Embryonic facial prominence (tissue), 1 donor: ENCODE data around the gene PLOD1.

Source experiments
- DNase-seq: peaks from one replicate; pipeline ENCODE4 v3.0.0-alpha.2; 2016; ENCODE audit errors: extremely low spot score

PLOD1 gene

GRCh38 chr1:11978301-11978700 is 43.8 kb downstream of the PLOD1 start:
- DNase-seq: no peak

DNA sequence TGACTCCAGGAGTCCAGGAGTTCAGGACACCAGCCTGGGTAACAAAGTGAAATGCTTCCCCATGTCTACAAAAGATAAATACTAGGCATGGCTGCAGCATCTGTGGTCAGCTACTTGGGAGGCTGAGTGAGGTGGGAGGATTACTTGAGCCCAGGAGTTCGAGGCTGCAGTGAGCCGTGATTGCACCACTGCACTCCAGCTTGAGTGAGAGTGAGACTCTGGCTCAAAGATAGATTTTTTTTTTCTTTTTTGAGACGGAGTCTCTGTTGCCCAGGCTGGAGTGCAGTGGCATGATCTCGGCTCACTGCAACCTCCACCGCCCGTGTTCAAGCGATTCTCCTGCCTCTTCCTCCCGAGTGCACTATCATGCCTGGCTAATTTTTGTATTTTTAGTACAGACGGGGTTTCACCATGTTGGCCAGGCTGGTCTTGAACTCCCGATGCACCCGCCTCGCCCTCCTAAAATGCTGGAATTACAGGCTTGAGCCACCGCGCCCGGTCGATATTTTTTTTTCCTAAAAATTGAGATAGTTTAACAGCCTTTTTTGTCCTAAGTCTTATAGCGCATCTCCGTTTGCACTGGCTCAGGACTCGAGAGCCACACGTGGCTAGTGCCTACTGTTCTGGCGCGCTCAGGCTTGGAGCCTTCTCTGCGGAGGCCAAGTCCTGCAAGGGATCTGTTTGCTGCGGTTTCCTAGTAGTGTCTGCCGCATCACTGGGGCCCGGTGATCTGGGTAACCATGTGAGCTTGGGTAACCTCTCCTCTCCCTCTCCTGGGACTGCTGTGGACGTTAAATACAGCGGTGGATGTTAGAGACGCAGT is 44.7 kb downstream of the PLOD1 start:
- DNase-seq: no peak

GRCh38 chr1:11979851-11980675 is 45.5 kb downstream of the PLOD1 start, which contains the start of gene MFN2:
Gene MFN2 (plus strand): TSS chr1:11980444. CDS start chr1:11989169, 8,725 bp downstream.
- DNase-seq: peak; percentile 93

GRCh38 chr1:11980676-11980972 is 46.1 kb downstream of the PLOD1 start:
- DNase-seq: no peak

DNA sequence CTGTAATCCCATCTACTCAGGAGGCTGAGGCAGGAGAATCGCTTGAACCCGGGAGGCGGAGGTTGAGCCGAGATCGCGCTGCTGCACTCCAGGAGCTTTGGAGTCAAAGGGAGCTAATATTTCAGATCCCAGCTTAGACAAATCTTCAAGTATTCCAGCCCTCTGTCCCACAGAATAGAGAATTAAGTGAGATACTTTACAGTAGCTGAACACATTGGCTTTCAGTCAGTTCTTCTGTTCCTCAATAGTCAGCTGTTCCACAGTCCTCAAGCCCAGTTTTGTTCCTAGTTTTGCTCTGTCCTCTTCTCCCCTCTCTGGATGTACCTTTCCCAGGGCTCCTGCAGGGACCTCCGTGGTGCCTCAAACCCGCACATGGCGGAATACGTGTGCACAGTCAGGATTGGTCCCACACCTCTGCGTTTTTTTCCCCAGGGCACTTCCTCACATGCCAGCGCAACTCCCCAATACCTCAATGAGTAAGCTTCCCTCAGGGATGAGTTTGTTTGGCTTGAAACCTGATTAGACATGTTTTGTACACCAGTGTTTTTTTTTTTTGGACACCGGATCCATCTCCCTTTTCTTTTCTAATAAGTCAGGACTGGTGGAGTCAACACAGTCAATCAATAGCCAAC is 47.0 kb downstream of the PLOD1 start:
- DNase-seq: no peak

DNA sequence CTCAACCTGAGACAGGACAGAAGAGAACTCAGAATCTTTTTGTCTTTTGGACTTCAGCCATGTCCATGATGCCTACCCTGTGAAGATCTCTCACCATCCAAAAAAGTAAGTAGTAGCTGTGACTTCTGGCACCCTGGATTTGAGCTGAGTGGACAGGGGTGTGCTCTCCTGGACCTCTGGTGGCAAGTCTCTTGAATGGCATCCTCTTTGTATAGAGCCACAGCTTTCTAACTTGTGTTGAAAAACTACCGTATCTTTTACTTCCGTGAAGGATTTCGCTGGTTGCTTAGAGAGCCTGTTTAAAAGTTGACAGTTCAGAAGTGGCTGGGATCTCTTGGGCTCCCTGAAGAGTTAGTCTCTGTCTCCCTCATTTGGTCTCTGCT is 47.5 kb downstream of the PLOD1 start:
- no peak for DNase-seq

GRCh38 chr1:11984121-11984520 is 49.6 kb downstream of the PLOD1 start:
- DNase-seq: no peak

DNA sequence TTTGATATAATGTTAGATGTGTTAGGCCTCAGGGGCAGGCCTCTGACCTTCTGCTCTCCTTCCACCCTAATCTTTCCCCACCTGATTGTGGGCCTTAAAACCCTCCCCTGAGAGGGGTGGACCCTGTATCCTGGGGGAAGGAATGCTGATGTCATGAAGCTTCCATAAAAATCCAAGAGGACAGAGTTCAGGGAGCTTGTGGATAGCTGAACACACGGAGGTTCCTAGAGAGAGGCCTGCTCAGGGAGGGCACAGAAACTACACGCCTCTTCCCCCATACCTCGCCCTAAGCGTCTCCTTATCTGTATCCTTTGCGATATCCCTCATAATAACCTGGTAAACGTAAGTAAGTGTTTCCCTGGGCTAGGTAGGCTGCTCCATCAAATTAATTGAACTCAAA is 50.1 kb downstream of the PLOD1 start:
- DNase-seq: no peak

DNA sequence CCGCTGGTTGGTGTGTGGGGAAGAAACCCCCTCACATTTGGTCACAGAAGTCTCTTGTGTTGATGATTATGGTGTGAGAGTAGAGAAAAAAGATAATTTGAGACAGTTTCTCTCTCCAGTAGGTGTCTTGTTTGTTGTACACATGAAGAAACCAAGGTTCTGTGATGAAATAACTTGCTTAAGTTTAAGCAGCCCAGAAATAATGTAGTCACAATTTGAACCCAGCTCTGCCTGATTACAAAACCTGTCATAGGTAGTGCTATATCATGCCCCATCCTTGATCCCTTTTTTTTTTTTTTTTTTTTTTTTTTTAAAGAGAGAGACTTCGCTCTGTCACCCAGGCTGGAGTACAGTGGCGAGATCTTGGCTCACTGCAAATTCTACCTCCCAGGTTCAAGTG is 50.7 kb downstream of the PLOD1 start:
- no peak for DNase-seq

- DNase-seq: no peak
These were observed 51.3 kb downstream of the PLOD1 start for GRCh38 chr1:11985851-11986250.

DNA sequence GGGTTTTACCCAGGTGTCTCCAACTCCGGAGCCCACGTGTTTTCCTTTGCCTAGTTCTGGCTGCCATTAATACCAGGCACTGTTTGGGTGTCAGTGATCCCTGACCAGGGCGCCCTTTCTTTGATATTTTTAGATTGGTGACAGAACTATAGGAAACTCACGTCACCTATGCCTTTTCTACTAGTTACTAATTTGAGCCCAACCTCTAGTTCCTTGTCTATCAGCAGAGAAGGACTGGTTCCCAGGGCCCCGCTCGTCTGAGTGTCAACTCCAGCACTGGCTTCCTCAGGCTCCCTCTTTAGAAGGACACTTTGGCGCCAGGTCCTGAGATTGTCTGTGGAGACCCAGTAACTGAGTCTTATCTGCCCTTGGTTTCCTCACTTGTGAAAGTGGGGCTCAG is 55.2 kb downstream of the PLOD1 start:
- DNase-seq: no peak

- DNase-seq: no peak
These were observed 56.0 kb downstream of the PLOD1 start for GRCh38 chr1:11990303-11991032.

DNA sequence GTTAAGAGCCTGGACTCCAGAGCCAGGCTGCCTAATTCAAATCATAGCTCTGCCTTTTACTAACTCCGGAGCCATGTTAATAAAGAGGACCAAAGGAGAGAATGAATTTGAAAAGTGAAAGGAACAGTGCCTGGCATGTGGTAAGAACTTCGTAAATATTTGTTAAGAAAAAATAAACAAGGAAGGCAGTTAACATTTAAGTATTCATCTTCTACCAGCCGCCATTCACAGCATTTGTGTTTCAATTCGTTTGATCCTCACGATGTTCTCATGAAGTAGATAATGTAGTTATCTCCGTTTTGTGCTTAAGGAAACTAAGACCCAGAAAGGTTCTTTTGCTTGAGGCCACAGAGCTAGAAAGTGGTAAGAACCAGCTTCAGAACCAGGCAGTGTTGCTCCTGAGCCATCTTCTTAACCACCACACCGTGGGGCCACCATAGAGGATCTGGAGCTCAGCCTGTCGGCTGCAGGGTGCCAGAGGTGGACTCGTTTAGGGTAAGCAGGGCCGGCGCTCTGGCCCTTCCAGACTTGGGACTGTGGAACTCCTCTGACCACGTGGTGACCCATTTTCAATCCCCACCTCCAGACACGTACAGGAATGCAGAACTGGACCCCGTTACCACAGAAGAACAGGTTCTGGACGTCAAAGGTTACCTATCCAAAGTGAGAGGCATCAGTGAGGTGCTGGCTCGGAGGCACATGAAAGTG is 57.6 kb downstream of the PLOD1 start:
- DNase-seq: no peak

GRCh38 chr1:11997081-11997850 is 62.7 kb downstream of the PLOD1 start:
- no peak for DNase-seq

DNA sequence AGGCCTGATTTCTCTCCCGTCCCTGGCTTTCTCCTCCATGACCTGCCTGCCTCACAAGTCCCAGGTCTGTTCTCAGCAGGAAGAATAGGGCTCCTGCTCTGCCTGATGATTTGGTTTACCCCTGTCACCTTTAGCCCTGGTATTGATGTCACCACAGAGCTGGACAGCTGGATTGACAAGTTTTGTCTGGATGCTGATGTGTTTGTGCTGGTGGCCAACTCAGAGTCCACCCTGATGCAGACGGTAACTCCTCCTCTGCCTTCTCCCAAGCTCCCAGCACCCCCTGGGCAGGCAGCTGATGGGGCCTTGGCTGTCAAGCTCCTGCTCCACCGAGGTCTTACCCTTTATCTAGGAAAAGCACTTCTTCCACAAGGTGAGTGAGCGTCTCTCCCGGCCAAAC is 64.1 kb downstream of the PLOD1 start:
- no peak for DNase-seq

- no peak for DNase-seq
These were observed 64.7 kb downstream of the PLOD1 start for GRCh38 chr1:11999236-11999635.

DNA sequence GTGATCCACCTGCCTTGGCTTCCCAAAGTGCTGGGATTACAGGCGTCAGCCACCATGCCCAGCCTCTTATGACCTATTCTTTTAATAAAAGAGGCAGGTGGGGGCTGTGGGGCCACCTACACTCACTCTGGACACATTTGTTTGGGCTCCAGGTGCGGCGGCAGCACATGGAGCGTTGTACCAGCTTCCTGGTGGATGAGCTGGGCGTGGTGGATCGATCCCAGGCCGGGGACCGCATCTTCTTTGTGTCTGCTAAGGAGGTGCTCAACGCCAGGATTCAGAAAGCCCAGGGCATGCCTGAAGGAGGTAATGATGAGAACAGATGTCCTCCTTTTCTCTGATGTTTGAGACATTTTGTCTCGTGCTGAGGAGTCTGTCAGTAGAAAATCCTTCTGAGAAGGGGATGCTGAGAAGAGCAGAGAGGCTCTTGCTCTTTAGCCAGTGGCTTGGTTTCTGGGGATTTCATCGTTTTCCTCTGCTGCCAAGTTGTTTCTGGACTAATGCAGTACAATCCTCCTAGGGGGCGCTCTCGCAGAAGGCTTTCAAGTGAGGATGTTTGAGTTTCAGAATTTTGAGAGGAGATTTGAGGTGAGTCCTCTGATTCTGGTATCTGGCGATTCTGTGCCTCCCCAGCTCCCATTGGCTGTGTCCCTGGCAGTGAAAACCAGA is 66.9 kb downstream of the PLOD1 start:
- DNase-seq: no peak

DNA sequence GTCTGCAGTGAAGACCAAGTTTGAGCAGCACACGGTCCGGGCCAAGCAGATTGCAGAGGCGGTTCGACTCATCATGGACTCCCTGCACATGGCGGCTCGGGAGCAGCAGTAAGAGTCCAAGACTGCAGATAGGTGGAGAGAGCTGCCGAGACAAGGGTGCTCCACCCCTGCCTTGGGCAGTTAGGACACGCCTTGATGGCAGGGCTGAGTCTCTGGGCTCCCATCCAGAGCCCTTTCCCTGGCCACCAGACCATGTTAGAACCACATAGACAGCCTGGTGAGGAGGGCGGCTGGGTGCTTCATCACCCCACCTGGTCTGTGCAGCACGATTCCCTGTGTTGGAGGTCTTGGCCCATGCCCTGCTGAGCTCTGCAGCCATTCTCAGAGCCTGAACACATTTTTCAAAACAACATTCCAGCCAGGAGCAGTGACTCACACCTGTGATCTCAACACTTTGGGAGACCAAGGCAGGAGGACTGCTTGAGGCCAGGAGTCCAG is 67.5 kb downstream of the PLOD1 start:
- DNase-seq: no peak

DNA sequence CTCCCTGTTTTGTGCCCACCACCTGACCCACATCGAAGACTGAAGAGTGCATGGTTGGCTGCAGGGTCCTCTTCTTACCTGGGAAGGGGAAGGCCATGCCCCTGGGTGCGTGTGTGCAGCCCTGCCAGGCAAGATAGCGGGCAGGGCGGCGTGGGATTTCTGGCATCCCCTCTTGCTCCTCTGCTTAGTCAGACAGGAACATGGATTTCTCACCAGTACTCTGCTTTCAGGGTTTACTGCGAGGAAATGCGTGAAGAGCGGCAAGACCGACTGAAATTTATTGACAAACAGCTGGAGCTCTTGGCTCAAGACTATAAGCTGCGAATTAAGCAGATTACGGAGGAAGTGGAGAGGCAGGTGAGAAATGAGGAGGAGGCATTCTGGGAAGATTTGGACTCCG is 69.2 kb downstream of the PLOD1 start:
- no peak for DNase-seq
